Fibroblast of skin of scalp (primary cell): ENCODE data around the gene PRTFDC1.

ENCODE experiments used
- DNase-seq: peaks from one replicate; pipeline ENCODE4 v3.0.0-alpha.2; 2013

The PRTFDC1 gene

DNA sequence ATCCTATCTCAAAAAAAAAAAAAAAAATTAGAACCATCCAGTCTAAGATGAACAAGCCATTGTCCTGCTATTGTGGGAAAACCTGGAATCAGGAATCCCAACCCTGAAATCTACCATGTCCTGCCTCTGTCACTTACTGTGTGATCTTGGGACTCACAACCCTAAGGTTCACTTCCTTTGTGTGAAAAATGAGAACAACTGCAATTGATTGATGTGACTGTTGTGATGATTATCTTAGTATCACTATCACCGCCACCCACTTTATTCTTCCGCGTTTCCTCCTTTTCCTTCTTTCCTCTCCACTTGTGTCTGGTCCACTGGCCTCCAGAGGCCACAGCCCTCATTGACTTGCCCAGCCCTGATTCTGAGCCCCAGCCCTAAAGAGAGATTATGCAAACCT, 12.6 kb upstream of the PRTFDC1 start:
- no peak for DNase-seq

DNA sequence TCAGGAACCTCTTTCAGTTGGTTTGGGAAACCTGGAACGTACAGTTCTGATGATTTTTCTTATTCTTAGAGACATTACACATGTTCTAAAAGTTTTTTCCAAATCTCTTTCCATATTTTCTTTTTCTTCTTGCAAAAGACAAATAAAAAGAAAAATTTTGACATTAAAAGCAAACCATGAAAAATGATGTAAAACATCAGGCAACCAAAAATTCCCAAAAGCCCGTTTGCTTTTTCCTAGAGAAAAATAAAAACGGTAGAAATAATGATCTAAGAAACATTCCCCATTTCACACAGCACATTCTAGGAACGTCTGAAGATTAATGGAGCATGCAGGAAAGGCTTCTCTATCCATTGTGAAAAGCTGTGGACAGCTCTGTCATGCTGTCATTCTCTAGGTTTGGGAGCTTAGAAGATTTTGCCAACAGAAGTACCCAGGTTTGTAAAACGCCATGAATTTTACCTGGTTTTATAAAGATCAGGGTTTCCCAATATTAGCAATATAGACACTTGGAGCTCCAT, 11.2 kb upstream of the PRTFDC1 start:
- no peak for DNase-seq

DNA sequence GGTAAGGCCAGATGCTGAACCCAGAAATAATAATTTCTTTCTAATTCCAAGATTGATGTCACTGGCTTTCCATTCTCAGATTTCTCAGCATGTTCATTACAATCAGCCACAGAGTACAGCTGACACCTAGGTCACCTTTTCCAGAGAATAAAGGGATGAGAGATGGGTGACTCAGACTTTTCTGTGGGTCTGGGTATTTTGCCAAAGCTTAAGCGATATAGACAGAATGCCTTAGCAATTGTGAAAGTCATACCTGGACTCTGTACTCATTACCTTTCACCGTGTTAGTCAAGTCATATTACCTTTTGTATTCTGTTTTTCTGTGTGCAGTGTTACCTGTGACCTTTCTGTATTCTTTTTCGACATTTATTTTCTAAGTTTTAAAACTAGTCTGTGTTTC, 10.6 kb upstream of the PRTFDC1 start:
- no peak for DNase-seq

DNA sequence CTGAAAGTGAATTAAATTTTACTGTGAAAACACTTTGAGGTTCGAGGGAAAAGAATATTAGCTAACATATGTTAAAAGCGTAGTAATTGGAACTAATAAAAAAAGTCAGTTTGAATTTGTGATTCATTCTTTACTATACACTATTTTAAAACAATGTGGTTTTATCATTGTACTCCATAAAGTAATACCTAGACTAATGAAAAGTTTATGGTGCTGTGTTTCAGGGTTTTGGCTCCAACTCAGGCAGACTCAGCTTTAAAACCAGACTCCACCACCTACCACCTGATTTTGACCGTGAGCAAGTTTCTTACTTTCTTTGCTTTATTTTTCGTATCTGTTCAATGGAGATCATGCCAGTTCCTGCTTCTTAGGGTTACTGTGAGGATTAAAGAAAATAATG, 9.2 kb upstream of the PRTFDC1 start:
- no peak for DNase-seq

DNA sequence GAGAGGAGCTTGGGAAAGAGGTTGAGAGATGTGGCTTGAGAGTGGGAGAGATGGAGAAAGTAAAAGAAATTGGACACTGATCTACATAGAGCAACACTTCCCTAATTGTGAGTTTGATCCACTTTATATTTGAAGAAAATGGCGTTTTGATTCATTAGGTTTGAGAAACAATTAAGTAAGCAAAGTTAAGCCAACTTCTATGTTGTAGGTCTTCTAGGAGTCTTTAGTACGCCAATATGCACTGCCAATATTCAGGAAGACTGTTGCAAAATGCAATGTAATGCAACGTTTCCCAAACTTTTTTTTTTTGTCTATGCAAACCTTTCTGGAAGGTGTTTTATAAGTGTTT, 7.0 kb upstream of the PRTFDC1 start:
- DNase-seq: no peak

DNA sequence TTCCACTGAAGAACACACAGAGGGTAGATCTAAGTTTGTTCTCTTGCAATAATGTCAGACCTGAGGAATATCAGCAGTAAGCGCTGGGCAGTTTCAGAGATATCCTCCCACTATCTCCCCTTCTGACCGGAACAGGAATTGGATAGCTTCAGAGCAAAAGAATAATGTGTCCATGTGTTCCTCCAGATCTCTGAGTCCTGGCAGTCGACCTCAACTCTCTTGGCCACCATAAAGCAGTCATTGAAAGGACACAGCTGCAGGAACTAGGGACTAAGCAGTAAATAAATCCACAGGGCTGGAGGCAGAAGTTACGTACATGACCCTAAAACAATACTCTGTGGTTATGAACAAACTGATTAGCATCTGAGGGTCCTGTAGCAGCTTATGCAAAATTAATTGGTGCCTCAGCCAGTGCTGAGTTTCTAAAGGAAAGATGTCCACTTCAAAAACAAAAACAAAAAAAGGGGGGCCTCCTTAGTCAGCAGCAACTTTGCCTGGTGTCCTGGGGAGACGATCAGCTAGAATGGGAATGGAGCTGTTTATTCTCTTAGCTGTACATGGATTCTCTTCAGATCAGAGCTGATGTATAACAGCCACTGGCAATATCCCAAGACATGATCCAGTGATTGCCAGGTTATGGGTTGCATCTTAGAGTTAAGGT, 6.4 kb upstream of the PRTFDC1 start:
- no peak for DNase-seq

DNA sequence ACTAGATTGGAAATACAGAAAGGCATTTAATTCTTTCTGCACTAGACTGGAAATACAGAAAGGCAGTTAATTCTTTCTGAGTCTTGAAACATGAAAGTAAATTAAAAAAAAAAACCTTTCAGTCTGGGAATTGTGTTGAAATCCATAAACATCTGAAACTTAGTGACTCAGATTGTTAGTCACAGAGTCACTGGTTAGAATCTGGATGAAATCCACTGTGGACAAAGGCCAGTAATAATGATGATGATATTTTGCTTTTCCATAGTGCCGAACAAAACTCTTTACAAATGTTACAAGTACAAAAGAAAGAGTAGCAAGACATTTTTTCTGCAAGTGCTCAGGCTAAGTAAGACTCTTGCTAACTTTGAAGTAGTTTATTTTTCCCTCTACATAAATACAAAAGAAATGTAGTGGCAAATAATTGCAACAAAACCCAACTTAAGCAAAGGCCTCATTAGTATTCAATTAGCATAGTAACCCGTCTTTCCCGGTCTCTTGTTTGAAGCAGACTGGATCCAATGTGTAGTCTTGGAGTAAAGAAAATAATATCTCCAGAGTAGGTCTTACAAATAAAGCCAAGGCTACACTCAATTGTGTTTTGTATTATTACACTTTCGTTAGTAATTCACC, 5.8 kb upstream of the PRTFDC1 start:
- peak; percentile 92 for DNase-seq

DNA sequence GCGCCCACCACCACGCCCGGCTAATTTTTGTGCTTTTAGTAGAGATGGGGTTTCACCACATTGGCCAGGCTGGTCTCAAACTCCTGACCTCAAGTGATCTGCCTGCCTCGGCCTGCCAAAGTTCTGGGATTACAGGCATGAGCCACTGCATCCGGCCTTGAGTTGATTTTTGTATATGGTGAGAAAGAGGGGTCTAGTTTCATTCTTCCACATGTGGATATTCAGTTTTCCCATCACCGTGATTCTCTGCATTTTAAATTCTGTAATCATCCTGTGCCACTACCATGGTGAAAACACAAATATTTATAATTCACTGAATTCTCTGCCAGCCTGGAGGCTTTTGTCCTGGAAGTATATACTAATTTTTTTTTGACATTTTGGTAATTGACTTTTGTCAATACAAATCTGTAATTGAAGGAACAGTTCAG, 5.2 kb upstream of the PRTFDC1 start:
- DNase-seq: peak; percentile 41

DNA sequence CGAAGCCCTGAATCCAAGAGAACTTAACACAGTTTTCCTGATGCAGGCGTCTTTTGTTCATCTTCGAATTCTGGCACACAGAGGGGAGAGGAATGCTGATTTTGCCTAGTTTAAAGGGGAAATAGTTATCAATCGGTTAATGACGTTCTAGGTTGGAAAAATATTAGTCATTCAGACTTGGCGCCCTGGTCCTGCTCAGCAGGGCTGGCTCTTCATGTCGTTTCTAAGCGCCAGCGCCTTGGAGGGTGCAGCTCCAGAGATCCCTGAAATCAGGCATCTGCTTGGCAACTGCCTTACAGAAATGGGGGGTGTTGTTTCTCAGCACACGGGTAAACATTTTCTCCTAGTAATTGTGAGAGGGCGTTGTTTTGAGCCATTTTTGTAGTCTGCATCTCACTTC, 1.3 kb upstream of the PRTFDC1 start:
- DNase-seq: no peak

DNA sequence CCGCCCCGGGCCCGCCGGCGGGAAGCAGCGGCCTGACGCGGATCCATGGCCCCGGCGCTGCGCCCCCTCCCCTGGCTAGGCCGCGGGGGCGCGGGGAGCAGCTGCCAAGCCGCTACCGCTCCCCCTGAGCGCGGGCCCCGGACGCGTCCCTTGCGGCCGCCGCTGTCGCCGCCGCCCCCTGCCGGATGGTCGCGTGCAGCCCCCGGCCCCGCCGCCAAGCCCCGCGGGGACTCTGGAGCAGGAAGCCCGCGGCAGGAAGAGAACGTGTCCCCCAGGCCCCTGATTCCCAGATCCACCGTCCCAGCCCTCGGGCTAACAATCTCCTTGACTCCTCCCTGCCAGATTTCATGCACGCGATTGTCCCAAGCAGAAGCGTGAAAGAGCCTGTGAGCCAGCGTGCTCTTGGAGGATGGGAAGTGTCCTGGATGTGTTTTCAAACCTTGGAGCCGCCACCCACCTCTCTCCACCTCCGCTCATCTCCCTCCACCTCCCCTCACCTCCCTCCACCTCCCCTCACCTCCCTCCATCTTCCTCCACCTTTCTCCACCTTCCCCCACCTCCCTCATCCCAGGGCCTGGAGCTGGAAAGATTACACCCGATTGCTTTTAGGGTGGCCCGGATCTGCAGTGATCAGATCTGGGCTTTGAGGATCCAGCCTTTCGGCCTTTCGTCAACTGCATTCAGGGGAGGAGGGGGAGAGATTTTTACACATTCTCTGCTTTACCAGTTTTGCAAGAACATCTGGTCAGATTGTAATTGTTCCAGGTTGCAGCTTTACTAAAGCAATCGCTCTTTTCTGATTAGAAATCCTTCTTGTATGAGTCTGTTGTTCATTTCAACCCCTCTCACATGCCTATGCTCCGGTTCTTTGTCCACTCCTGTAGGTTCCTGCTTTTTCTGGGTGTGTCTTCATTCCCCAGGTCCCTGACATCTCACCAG, 570 bp upstream of the PRTFDC1 start:
- peak; percentile 79 for DNase-seq

DNA sequence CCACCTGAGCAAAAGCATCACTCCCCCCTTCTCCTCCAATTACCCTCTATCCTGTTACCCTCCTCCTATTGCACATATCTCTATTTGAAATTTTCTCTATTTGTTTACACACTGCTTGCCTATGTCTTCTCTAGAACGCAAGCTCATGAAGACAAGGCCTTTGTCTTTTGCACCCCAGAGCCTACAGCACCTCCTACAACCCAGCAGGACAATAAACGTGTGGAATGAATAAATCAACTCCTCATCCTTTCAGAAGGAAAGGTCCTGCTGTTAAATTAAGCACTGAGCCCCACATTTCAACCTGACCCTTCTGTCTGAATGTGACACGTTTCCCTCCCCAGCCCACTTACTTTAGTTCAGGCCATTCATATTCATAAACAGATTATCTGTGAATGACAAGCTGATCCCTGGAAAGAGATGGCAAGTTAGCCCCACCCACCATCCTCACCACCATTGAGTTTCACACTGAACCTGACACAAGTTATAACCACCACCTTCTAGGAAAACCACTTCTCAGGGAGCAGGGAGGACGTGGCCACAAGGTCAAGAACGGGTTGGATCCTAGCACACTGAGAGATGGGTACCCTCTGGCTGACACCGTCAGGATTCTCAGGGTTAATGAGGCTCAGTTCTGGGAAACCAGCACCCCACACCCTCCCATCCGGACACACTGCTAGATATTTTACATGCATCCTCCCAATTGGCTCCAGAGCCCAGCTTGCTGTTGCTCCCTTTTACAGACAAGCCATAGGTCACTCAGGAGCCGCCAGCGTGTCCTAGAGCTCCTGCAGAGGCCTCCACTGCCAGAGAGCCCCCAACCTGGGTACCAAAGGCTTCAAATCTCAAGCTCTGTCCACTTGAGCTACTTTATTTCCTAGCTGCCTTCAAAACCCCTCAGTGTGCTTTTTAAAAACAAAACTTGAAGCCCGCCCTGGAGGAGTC, 934 bp downstream of the PRTFDC1 start:
- peak; percentile 35 for DNase-seq

DNA sequence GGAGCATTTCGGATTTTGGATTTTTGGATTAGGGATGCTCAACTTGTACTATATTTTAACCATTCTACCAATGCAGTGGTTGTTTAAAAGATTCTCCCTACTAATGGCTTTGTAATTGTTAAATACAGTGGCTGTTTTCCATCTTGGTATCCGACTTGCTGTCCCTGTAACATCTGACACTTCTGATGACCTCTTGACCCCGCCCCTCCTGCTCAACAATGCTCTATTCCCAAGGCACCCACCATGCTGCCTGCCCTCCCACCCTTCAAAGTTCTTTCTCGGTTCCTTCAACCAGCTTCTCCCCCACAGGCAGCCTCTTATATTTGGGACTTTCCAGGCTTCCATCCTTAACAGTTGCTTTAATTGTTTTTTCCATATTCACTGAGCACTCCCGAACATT, 2.0 kb downstream of the PRTFDC1 start:
- no peak for DNase-seq

DNA sequence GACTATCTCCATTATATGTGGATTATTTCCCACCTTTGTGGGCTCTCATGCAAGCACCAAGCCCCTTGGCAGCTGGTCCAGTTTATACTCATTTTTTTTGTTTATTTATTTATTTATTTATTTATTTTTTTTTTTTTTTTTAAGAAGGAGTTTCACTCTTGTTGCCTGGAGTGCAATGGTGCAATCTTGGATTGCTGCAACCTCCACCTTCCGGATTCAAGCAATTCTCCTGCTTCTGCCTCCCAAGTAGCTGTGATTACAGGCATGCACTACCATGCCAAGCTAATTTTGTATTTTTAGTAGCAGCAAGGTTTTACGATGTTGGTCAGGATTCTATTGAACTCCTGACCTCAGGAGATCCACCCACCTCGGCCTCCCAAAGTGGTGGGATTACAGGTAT, 2.8 kb downstream of the PRTFDC1 start:
- DNase-seq: no peak

DNA sequence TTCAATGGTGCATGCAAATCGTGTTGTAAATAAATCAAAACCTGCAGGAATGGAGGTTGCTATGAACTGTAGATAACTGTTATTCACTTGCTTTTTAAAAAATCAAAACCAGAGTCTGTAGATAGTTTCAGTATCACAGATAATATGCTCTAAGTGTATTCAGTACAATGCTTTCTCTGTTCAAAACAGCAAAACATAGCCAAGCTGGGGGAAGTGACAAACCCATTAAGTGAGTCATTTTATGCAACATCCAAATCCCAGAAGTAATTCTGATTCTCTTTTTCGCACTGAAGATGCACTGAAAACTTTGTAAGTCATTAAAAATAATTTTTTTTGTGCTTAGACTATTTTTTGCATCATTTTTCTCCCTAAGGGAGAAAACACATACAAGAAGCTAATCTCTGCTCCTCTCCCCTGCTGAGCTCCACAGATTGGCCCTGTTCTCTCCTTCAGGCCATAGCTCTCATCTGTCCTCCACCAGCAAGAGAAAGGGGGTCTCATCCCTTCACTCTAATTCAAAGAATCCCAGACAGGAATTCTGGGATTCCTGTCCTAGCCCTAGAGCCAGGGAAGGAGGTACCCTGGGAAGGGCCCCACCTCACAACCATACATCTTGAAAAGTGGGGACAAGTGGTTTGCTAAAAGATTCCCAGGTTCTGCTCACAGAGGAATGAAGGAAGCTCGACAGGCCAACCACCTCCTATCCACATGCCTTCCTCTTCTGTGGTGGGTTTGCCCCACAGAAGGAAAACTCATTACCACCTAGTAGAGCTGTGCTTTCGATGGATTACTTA, 4.9 kb downstream of the PRTFDC1 start:
- peak; percentile 49 for DNase-seq

DNA sequence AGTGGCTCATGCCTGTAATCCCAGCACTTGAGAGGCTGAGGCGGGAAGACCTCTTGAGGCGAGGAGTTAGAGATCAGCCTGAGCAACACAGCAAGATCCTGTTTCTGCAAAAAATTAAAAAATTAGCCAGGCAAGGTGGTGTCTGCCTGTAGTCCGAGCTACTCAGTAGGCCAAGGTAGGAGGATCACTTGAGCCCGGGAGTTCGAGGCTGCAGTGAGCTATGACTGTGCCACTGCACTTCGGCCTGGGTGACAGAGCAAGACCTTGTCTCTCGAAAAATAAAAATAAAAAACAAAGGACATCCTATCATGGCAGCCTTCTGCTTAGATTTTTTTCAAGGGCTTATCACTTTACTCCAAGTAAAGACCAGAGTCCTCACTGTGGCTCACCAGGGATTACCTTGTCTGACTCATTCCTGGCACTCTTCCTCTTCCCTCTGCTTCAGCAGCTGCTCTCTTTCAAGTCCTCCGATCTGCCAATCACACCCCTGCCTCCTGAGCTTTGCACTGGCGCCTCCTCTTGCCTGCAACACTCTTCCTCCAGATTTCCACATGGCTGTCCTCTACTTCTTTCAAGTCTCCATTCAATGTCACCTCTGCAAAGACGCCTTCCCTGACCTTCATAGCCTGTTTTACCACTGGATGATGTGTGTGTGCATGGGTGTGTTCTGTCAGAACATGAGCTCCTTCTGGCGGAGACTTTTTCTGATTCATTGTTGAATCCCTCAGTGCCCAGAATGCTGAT, 7.7 kb downstream of the PRTFDC1 start:
- DNase-seq: peak; percentile 27

DNA sequence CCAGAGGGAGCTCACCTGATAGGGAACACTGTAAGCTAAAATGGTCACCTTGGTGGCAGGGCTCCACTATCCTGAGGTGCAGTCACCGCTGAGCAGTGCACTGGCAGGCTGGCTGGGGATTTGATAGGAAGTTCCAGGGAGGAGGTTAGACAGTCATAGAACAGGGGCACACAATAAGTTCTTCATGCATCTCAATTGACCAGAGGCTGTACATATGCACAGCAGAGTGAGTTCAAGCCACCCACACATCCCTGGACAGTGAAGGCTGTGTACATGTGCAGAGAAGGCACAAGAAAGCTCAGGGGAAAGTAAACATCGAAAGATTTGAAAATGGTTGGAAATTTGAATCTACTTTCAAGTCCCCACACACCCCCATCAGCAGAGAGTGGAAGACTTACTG, 13.9 kb downstream of the PRTFDC1 start:
- no peak for DNase-seq

DNA sequence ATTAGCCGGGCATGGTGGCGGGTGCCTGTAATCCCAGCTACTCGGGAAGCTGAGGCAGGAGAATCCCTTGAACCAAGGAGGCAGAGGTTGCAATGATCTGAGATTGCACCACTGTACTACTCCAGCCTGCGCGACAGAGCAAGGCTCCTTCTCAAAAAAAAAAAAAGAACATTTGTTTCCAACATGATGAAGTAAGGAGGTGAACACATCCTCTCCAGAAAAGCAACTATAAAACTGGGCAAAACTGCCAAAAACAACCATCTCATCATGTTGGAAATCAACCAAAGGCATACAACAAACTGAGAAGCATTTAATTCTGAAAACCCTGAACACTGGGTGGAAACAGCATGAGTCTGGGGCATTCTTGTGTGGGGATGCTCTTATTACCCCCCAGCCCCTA, 14.3 kb downstream of the PRTFDC1 start:
- DNase-seq: no peak

DNA sequence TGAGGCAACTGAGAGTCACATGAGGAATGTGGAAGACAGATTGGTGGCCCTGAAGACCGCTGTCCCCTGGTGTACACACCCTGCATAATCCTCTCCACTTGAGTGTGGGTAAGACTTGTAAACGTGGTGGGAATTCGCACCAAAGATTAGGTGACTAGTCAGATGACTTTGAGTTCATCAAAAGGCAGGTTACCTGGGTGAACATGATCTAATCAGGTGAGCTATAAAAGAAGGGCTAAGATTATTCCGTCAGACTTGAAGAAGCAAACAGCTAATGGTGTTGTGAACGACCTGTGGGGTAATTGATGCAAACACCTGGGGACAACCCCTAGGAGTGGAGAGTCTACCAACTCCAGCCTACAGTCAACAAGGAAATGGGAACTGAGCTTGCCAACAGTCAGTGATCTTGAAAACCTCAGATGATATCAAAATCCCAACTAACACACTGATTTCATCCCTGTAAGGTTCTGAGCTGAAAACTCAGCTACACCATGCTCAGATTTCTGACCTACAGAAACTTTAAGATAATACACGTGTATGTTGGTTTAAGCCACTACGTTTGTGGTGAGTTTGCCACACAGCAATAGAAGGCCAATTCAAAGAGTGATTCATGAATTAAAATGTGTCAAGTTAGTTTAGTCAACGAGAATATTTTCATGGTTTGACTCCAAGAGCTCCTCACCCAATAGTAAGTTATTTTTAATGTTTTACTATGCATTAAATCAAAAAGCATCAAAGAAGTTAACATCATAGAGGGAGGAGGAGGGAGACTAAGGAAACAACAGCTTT, 16.7 kb downstream of the PRTFDC1 start:
- no peak for DNase-seq

DNA sequence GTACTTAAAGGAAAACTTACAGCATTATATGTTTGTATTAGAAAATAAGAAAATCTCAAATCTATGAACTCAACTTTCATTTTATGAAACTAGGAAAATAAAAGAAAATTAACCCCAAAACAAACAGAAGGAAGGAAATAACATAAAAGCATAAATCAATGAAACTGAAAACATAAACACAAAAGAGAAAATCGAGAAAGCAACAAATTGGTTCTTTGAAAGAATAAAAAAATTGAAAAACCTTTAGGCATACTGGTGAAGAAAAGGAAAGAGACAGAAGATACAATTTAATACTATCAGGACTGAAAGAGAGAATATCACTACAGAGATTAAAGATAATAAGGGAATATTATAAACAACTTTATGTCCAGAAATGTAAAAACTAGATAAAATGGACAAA, 21.2 kb downstream of the PRTFDC1 start:
- no peak for DNase-seq

DNA sequence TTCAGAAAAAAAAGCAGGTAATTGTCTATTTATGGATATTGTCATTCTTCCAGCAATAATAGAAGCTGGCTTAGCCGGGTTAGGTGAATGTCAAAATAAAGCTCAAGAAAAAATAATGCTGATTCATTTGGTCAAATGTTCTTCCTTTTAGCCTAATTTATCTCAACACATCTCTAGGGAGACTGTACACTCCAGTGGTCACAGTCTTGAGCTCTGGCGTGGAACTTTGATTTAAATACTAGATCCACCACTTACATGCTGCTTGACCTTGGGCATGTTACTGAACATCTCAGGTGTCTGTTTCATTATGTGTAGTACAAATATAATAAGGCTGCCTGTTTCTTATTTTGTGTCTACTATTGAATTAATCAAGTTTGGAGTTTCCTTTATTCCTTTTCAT, 22.0 kb downstream of the PRTFDC1 start:
- DNase-seq: no peak
